Thyroid gland (tissue), 4 donors: ENCODE results near the gene RELB.

Experiments
- POLR2A ChIP-seq, 2 donors: fragments of 450-650 bp; IDR thresholded peaks; one replicate each; pipeline ENCODE4 v1.6.1; 2017; ENCODE audit warnings: antibody characterized with exemption in 2 of 2, mild to moderate bottlenecking in 2 of 2, moderate library complexity in 1 of 2
- TF ChIP-seq, protein P1 (sequence below), 6 experiments: fragments of 200-600 bp in 3 of 6; fragments of 450-650 bp in 3 of 6; sonication (generic) in 3 of 6; IDR thresholded peaks; one replicate each; pipeline ENCODE4 v1.5.1; 2016 to 2019; ENCODE audit warnings: antibody characterized with exemption in 6 of 6, mild to moderate bottlenecking in 2 of 6, inconsistent platforms in 1 of 6, moderate library complexity in 1 of 6

DNA sequence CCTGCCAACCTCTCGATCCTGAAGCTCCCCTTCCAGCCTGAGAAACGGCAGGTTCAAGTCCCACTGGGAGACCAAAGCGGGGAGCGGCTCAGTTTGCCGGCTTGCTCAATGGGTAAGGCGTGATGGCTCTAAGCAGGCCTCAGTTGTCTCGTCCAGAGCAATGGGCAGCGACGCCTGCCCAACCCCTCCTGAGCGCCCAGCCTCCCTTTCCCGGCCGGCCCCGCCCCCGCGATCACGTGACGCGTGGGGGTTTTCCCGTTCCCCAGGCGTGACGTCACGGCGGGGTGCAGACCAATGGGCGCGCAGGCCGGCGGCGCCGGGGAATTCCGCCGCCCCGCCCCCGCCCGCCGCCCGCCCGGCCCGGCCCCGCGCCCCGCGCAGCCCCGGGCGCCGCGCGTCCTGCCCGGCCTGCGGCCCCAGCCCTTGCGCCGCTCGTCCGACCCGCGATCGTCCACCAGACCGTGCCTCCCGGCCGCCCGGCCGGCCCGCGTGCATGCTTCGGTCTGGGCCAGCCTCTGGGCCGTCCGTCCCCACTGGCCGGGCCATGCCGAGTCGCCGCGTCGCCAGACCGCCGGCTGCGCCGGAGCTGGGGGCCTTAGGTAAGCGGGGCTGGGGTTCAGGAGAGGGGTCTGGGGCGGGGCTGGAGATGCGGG is at the start of gene RELB:
- TF ChIP-seq, protein P1, sequence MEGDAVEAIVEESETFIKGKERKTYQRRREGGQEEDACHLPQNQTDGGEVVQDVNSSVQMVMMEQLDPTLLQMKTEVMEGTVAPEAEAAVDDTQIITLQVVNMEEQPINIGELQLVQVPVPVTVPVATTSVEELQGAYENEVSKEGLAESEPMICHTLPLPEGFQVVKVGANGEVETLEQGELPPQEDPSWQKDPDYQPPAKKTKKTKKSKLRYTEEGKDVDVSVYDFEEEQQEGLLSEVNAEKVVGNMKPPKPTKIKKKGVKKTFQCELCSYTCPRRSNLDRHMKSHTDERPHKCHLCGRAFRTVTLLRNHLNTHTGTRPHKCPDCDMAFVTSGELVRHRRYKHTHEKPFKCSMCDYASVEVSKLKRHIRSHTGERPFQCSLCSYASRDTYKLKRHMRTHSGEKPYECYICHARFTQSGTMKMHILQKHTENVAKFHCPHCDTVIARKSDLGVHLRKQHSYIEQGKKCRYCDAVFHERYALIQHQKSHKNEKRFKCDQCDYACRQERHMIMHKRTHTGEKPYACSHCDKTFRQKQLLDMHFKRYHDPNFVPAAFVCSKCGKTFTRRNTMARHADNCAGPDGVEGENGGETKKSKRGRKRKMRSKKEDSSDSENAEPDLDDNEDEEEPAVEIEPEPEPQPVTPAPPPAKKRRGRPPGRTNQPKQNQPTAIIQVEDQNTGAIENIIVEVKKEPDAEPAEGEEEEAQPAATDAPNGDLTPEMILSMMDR (IDR thresholded peaks at IDR 0.05) = no peak
- no peak for TF ChIP-seq POLR2A (IDR thresholded peaks at IDR 0.05)
